GM18870 (cell line): Measurements from ENCODE around the gene ECI1.
"Not testable (repeated sequence)": the region's sequence is repeated elsewhere in the genome, so short reads cannot be mapped to it uniquely, and the experiment has no call there.

Experiments used
- ATAC-seq: cut with Tn5 transposase; IDR thresholded peaks from one replicate; pipeline ENCODE4 v1.9.1; 2021; ENCODE audit warnings: moderate library complexity; ENCODE audit not compliant: unreplicated experiment

Gene ECI1

DNA sequence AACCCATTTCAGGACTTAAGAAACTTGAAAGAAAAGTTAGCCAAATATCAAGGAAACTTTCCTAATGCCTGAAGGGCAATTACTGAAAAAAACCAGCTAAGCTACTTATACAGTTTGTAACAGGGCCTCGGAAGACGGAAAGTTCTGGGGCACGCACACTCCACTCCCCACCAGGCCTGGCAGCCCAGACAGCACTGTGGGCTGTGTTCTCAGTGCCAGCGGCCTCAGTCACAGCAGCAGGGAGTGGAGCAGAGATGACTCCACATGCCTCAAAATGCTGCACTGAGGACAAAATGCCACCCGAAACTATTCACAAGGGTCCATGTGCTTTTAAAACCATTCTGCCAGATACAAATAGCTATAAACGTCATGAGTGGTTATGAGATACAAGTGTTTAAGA is 6.3 kb upstream of the ECI1 start:
- no peak for ATAC-seq

DNA sequence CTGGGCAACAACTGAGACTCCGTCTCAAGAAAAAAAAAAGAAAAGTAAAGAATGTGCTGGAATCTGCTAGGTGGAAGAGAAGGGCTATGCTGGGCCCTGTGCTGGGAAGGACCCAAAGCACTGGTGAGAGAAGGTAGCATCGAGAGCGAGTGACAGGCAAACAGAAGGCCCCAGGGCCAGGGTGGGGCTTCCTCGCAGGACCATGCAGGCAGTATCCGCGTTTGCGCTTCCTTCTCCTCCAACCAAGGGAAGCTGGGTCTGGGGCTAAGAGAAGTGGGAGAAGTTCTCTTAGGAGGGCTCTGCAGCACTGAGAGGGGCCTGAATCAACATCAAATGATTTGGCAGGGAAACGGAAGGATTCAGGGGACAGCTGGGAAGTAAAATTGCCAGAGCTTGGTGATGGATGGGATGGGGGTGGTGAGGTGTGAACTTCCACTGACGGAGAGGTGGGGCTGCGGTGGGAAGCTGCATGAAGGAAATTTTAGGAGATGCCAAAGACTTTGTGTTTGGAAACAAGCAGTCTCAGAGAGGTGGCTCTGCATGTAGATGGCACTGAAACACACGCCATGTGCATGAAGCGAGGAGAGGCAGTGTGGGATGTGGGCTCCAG is 5.2 kb upstream of the ECI1 start:
- ATAC-seq: no peak

DNA sequence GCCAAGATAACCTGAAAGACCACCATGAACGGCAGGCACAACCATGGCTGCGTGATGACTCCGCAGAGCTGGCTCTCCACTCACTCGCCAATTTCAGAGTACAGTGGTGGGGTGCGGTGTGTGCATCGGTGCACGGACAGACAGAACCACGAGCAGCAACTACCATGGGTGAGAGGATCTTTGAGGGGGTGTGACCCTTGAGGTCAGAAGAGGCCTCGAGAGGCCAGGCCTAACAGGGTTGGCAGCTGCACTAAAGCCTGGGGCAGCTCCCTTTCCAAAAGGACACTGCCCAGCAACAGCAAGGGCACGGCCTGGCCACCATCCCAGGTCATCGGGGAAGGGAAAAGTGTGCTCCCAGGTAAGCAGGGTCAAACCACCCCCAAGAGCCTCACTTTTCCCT is 1.9 kb upstream of the ECI1 start:
- no peak for ATAC-seq

DNA sequence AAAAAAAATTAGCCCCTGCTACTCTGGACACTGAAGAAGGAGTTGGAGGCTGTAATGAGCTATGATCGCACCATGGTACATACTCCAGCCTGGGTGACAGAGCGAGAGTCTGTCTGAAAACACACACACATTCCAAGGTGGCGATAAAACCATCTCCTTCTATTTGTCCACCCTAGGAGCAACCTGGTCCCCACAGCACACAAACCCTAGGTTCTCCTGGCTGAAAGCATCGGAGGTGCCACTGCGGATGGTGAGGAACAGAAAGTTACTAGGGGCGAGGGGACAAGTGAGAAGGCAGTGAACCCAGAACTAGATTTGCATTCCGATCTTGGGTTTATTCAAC is 1.4 kb upstream of the ECI1 start:
- ATAC-seq: no peak

DNA sequence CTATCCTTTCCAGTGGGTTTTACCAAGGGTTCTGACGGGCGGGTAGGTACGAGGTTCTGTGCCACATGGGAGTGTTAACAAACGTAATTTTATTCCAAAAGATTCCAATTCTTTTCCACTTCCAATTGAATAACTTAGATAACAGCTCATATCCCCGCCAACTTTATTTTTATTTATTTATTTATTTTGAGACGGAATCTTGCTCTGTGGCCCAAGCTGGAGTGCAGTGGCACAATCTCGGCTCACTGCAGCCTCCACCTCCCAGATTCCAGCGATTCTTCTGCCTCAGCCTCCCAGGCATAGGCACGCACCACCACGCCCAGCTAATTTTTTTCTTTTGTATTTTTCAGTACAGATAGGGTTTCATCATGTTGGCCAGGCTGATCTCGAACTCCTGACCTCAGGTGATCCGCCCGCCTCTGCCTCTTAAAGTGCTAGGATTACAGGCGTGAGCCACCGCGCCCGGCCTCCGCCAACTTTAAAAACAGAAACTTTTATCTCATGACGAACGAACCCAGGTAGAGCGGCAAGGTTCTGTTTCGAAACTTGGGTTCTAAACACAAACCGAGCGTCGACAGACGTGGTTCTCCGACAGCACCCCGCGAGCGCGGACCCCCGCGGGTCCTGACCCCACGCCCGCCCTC is 613 bp downstream of the ECI1 start:
- no peak for ATAC-seq

DNA sequence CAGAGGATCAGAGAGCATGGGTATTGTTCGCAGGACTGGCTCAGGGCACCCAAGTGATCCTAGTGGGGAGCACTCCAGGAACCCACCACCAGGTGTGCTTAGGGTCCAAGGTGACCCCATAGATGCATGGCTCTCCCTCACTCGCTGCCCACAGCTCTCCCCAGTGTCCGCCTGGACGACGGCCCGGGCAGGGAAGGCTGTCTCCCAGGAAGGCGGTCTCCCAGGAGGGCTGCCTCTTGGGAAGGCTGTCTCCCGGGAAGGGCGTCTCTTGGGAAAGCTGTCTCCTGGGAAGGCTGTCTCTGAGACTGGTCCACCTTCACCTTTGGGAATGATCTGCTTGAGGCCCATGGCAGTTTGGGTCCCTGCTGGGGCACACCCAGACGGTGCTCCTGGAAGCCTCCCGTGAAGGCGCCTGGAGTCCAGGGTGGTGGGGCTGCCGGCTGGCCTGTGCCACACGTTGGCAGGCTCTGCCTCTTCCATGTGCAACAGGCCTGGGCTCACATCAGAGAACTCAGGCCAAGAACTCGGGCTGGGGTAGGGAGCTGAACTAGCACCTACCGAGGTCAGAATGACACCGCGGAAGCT is 5.0 kb downstream of the ECI1 start:
- no peak for ATAC-seq

DNA sequence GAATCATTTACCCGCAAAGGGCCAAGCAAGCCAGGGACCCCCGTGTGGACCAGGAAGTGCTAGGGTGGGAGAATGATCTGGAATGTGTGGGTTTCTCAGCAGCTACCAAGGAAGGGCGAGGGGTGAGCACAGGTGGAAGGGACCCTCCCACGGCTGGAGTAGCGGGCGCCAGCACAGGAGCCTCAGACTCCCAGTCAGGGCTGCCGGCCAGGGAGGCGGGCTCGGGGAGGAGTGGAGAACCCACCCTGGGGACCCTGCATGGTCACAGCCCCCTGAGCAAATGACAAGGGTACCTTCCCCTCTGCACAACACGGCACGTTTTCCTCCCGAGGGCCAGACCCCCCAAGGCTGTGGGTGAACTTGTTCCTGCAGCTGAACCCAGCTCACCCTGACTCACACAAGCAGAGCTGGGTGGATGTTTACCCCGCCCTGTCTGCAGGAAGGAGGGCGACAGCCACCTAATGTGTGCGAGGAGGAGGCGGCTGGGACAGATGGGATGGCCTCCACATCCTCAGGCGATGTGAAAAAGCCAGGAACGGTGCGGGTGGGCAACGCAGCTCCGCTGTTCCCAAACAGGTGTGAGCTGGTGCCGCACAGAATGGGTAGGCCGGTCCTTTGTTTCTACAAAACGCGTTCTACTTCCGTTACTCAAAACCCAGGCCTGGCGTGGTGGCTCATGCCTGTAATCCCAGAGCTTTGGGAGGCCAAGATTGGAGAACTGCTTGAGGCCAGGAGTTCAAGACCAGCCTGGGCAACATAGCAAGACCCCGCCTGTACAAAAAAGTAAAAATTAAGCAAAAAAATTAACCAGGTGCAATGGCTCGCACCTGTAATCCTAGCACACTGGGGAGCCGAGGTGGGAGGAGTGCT is 6.2 kb downstream of the ECI1 start:
- no peak for ATAC-seq

DNA sequence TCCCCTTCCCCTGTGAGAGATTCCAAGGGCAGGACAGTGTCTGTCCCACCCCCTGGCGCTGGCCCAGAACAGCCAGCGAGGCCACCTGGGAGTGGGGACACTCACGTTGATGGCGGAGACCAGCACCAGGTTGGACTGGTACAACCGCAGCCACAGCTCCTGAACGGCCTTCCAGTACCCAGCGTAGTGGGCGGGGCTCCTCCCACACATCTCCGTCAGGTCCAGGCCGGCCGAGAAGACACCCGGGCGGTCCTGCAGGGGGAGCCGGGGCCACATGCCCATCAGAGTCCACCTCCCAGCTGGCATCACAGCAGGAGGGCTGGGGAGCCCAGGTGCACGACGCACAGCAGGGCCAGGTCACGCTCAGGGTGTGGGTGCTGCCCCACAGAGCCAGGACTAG is 7.1 kb downstream of the ECI1 start:
- ATAC-seq: no peak

DNA sequence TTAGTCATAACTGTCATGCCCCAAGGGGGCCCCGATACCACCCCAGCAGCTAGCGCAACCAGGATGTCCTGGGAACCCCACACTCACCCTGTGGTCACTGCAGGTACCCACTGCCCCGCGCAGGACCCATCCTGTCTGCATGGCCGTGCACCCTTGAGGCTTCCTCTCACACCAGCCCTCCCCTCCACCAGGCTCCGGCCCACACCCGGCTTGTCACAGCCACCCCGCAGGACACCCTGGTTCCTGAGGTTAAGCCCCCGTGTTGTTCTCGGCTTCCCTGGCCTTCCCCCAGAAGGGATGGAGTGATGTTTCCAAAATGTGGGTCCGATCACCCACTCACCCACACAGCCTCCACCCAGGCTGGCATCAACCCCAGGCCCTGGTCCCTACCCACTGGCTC is 7.6 kb downstream of the ECI1 start:
- ATAC-seq: no peak

DNA sequence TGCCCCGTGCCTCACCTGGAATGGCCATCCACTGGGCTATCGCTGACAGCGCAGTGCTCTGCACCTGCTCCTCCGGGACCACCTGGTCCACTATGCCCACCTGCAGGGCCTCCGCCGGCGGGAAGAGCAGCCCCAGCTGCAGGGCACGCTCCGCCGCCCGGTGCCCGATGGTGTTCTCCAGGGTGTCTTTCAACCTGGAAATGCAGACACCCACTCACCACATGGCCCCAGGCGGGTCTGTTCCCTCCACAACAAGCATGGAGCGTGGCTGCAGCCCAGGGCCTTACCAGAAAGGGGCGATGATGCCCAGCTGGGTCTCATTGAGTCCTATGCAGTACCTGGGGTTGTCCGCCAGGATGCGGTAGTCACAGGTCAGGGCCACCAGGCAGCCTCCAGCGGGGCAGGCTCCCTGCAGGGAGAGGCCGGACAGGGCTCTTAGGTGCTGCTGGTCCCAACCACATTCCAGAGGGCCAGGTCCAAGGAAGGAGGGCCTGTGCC is 8.3 kb downstream of the ECI1 start:
- ATAC-seq: no peak

DNA sequence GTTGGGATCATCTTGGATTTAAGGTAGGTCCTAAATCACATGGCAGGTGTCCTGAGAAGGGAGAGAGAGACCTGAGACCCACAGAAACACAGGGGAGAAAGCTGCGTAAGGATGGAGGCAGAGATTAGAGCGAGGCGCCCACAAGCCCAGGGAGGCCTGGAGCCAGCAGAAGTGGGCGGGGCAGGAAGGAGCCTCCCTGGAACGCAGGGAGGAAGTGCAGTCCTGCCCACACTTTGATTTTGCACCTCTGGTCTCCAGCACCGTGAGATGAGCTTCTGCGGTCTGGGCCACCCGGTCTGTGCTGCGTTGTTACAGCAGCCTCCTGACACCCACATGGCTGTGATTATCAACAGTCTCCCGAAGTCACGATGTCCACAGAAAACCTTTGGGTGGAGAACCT is 8.8 kb downstream of the ECI1 start:
- ATAC-seq: no peak

DNA sequence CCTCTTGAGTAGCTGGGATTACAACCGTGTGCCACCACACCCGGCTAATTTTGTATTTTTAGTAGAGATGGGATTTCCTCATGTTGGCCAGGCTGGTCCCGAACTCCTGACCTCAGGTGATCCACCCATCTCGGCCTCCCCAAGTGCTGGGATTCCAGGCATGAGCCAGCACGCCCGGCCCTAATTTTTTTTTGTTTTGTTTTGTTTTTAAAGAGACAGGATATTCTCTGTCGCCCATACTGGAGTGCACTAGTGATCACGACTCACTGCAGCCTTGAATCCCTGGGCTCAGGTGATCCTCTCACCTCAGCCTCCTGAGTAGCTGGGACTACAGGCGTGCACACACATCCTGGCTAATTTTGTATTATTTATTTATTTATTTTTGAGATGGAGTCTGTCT is 11.1 kb downstream of the ECI1 start:
- ATAC-seq: not testable (repeated sequence)

DNA sequence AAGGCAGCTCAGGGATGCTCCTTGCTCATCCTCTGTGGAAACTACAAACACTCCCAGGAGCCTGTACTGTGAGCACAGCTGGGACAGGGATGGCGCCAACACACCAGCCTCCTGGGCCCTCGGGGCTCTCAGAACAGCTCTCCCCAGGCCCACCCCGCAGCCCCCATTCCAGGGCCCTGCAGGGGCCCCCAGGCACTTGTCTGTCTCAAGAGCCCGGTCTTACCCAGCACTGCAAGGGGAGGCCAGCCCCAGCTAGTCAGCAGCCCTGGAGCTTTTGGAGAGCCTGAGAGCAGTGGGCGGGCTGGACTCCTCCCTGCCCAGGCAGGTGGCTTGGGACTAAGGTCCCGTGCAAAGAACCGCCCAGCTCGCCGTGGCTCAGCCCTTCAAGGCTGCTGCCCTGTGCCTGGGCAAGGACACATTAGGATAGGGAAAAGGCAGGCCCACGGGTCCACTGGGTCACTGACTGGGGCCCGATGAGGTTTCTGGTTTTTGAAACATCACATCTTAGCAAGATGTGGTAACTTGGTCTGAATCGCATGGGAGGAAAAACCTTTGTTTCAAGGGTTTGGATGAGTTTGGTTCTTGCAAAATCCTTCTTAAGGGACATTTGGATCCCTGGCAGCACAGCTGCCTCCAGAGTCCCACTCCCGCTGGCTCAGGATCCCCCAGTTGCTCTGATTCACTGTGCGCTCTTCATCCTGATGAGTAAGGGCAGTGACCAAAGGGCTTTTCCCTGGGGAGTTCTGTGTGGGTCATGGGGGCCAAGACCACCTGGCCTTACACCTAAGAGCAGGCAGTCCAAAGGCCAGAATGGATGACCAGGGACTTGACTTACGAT is 12.3 kb downstream of the ECI1 start:
- no peak for ATAC-seq

DNA sequence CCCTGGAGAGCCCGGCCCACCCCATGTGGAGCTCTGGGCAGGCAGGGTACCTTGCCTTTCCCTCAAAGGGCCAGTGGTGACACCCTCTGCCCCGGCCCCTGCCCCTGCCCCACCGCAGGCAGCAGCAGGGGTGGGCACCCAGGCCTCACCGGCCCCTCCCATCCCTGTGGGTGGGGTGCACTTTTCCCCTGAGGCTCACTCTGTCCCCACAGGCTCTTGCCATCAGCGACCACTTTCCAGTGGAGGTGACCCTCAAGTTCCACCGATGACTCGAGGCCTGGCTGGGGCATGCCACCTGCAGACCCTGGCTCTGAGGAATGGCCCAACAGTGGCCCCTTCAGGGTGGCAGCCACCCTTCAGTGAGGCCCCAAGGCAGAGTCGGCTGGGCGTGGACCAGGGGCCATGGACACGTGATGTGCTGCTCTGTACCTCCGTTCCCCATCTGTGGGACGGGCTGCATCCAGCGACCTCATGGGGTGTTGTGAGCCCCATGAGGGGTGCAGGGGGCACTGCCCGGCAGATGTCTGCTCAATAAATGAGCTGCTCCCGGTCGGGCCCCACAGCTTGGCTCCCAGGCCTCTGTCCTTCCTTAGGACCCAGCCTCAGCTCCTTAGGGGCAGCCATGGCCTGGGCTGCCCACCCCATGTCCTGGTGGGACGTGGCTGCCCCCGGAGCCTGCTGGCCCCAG is 13.1 kb downstream of the ECI1 start:
- no peak for ATAC-seq

DNA sequence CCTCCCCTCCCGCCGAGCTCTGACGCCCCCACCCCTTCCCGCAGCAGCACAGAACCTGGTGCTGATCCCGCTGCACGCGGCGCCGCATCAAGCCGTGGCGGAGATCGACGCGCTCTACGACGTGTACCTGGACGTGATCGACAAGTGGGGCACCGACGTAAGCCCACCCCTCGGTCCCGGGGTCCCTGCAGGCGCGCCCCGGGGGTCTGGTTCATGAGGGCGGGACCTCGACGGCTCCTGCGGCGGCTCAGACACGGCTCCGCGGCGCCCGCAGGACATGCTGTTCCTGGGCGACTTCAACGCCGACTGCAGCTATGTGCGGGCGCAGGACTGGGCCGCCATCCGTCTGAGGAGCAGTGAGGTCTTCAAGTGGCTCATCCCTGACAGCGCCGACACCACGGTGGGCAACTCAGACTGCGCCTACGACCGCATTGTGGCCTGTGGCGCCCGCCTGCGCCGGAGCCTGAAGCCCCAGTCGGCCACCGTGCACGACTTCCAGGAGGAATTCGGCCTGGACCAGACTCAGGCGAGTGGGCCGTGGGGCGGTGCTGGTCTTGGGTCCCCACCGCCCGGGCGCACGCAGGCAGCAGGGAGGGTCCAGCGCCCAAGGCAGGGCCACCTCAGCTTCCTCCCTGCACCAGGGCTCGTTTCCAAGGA is 13.8 kb downstream of the ECI1 start:
- no peak for ATAC-seq

DNA sequence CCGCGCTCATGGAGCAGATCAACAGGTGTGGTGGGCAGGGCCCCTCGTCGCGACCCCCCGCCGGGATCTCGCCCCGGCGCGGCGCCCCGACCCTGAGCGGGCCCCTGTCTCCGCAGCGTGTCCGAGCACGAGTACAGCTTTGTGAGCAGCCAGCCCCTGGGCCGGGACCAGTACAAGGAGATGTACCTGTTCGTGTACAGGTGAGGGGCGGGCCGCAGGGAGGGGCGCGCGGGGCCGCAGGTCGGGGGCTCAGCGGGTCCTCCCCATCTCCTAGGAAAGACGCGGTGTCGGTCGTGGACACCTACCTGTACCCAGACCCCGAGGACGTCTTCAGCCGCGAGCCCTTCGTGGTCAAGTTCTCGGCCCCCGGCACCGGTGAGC is 14.3 kb downstream of the ECI1 start:
- no peak for ATAC-seq

DNA sequence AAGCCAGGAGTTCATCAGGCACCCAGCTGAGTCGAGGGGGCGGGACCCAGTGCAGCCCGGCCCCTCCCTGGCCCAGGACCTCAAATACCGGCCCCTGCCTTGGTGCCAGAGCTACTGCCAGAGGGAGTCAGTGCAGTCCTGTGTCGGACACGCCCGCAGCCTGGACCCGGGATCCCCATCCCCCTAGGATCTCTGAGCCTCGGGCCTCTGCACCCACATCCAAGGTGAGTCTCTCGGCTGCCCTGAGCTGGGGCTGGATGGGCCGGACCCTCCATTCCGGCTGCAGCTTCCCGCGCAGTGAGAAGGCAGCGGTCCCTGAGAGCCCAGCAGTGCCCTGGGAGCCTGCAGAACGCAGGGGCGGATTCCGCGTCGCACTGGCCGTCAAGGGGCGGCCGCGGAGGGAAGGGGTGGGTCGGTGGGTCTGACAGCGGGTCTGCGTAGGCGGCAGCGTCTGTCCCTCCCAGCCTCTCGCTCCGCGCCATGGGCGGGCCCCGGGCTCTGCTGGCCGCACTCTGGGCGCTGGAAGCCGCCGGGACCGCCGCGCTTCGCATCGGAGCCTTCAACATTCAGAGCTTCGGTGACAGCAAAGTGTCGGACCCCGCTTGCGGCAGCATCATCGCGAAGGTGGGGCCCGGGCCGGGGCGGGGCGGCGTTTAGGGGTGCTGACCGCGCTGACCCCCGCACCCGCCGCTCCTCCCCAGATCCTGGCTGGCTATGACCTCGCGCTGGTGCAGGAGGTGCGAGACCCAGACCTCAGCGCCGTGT is 14.9 kb downstream of the ECI1 start, which contains the start of gene DNASE1L2:
DNASE1L2 (plus strand) TSS at position 108 of the 765 bp plus-strand sequence; CDS start at position 481, 373 bp downstream.
- ATAC-seq: no peak

DNA sequence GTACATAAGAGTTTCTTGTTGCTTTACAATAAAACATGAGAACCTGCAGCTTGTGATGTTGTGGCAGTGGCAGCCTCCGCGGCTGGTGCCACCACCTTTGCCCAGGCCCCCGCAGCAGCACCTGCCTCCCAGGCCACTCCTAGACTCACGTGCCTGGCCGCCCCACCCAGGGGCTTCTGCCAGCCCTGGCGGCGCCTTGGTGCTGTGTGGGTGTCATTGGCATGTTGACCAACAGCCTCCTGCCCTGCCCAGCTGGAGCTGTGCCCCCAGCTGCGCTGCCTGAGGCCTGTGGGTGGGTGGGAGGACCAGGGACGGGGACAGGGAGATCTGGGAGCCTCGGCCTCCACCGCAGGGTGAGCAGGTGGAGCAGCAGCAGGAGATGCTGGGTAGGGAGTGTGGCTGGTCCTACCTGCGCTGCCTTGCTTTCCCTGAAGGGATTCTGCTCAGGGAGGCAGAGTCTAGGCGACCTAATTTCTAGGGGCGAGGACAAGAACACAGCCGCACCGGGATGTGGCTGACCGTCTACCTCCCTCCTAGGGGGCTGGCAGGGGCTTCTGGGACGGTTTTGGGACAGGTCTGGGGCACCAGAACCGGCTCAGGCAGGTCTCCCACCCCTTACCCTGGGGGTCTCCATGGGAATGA is 15.6 kb downstream of the ECI1 start:
- ATAC-seq: no peak
